ENCODE results near the gene EVPL. TPM values are rescaled to one million over a fixed set of nuclear protein-coding genes. Genes with fewer than 3 reads are reported as not detected.

The EVPL gene
- total RNA-seq, 1 donor from 2014 or later = not detected

GRCh38 chr17:76056882-76057281 lies 29.8 kb upstream of the EVPL start:
- no peaks in the 10 kb centered on the region for H3K4me1 Mint-ChIP-seq
- ChIA-PET POLR2A (no interaction called here), CTCF (no interaction called here)
- no peaks in the 10 kb centered on the region for H3K9me3 Mint-ChIP-seq
- H3K4me3 Mint-ChIP-seq = no peak overlapping the region
- no peaks in the 10 kb centered on the region for H3K27me3 Mint-ChIP-seq
- H3K36me3 Mint-ChIP-seq (ENCODE audit: low read depth) = peaks cover 73% of the 10 kb centered on the region
- DNase-seq (no peak), ATAC-seq (ENCODE audit: low read depth) (no peak)
- TF ChIP-seq, protein P1, sequence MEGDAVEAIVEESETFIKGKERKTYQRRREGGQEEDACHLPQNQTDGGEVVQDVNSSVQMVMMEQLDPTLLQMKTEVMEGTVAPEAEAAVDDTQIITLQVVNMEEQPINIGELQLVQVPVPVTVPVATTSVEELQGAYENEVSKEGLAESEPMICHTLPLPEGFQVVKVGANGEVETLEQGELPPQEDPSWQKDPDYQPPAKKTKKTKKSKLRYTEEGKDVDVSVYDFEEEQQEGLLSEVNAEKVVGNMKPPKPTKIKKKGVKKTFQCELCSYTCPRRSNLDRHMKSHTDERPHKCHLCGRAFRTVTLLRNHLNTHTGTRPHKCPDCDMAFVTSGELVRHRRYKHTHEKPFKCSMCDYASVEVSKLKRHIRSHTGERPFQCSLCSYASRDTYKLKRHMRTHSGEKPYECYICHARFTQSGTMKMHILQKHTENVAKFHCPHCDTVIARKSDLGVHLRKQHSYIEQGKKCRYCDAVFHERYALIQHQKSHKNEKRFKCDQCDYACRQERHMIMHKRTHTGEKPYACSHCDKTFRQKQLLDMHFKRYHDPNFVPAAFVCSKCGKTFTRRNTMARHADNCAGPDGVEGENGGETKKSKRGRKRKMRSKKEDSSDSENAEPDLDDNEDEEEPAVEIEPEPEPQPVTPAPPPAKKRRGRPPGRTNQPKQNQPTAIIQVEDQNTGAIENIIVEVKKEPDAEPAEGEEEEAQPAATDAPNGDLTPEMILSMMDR (IDR thresholded peaks at IDR 0.05) = no peak
- intact Hi-C loops (cut with micrococcal nuclease) = no loop called here
- no peak overlapping the region for H3K27ac Mint-ChIP-seq

DNA sequence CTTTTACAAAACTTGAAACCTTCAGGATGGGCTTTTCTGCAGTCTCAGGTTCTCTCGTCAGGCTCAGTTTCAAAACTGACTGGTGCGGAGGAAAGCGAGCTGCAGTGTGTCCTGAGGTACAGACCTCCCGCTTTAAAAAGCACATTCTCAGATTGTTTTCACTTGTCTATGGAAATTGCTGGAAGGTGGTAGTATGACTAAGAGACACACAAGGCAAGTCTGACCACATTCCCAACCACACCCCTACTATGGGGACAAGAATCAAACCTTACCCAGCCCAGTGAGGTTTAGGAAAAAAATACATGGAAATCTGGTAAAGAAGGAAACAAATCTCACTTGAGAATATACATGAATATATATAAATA lies 27.0 kb upstream of the EVPL start:
- no peak for DNase-seq
- Mint-ChIP-seq H3K4me1 (no peaks in the 10 kb centered on the region), H3K9me3 (no peaks in the 10 kb centered on the region), H3K27ac (no peak overlapping the region), H3K27me3 (no peaks in the 10 kb centered on the region), H3K36me3 (ENCODE audit: low read depth) (peaks cover 76% of the 10 kb centered on the region), H3K4me3 (no peak overlapping the region)
- ChIA-PET CTCF (no interaction called here), POLR2A (no interaction called here)
- TF ChIP-seq, protein P1 (IDR thresholded peaks at IDR 0.05) = no peak
- no peak for ATAC-seq (ENCODE audit: low read depth)
- intact Hi-C loops (cut with micrococcal nuclease) = no loop called here

GRCh38 chr17:76053246-76054111 lies 26.4 kb upstream of the EVPL start:
- ATAC-seq (ENCODE audit: low read depth) (no peak), DNase-seq (no peak)
- Mint-ChIP-seq H3K4me3 (no peak overlapping the region), H3K9me3 (no peaks in the 10 kb centered on the region), H3K36me3 (ENCODE audit: low read depth) (peaks cover 76% of the 10 kb centered on the region), H3K27ac (no peak overlapping the region), H3K4me1 (no peaks in the 10 kb centered on the region), H3K27me3 (no peaks in the 10 kb centered on the region)
- POLR2A ChIA-PET = no interaction called here
- CTCF ChIA-PET = no interaction called here
- intact Hi-C loops (cut with micrococcal nuclease) = no loop called here
- TF ChIP-seq, protein P1 (IDR thresholded peaks at IDR 0.05) = no peak

DNA sequence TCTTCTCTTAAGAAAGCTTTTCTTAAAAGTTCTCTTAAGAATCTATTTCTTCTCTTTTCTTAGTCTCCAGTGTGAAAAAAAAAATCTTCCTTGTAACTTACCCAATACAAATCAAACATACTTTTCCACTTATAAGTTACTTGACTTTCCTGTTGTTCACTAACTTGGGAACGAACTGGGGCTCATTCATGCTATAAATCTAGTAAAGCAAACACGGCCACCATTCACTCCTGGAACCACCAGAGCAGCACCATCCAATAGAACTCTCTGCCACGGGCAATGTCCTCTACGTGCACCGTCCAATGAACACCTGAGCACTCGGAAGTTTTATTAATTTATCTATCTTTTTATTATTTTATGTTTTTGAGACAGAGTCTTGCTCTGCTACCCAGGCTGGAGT lies 24.5 kb upstream of the EVPL start:
- Mint-ChIP-seq H3K36me3 (ENCODE audit: low read depth) (peaks cover 76% of the 10 kb centered on the region), H3K4me3 (no peak overlapping the region), H3K27me3 (no peaks in the 10 kb centered on the region), H3K9me3 (no peaks in the 10 kb centered on the region), H3K4me1 (peaks cover 6% of the 10 kb centered on the region), H3K27ac (no peak overlapping the region)
- ATAC-seq (ENCODE audit: low read depth) (no peak), DNase-seq (no peak)
- TF ChIP-seq, protein P1 (IDR thresholded peaks at IDR 0.05) = no peak
- ChIA-PET POLR2A (no interaction called here), CTCF (interaction anchor here (1.1 kb wide), 1 partner anchor 146 kb away, joined by 3 read pairs; the partner anchor contains the start of gene MRPL38)
- intact Hi-C loops (cut with micrococcal nuclease) = no loop called here

GRCh38 chr17:76050538-76051467 lies 23.7 kb upstream of the EVPL start:
- ChIA-PET POLR2A (no interaction called here), CTCF (interaction anchor here (1.1 kb wide), 1 partner anchor 146 kb away, joined by 3 read pairs; the partner anchor contains the start of gene MRPL38)
- ATAC-seq (ENCODE audit: low read depth) (no peak), DNase-seq (no peak)
- H3K4me1 Mint-ChIP-seq = peaks cover 6% of the 10 kb centered on the region
- H3K9me3 Mint-ChIP-seq = no peaks in the 10 kb centered on the region
- H3K27me3 Mint-ChIP-seq = no peaks in the 10 kb centered on the region
- intact Hi-C loops (cut with micrococcal nuclease) = no loop called here
- peaks cover 76% of the 10 kb centered on the region for H3K36me3 Mint-ChIP-seq (ENCODE audit: low read depth)
- H3K4me3 Mint-ChIP-seq = no peak overlapping the region
- H3K27ac Mint-ChIP-seq = no peak overlapping the region
- TF ChIP-seq, protein P1 (IDR thresholded peaks at IDR 0.05) = no peak
